ENCODE results near the gene AQP5. TPM values are rescaled to one million over a fixed set of nuclear protein-coding genes. Genes with fewer than 3 reads are reported as not detected.
"Not testable (repeated sequence)": the region's sequence is repeated elsewhere in the genome, so short reads cannot be mapped to it uniquely, and the experiment has no call there.

Gene AQP5
- total RNA-seq, 1 donor from 2014 or later: not detected

DNA sequence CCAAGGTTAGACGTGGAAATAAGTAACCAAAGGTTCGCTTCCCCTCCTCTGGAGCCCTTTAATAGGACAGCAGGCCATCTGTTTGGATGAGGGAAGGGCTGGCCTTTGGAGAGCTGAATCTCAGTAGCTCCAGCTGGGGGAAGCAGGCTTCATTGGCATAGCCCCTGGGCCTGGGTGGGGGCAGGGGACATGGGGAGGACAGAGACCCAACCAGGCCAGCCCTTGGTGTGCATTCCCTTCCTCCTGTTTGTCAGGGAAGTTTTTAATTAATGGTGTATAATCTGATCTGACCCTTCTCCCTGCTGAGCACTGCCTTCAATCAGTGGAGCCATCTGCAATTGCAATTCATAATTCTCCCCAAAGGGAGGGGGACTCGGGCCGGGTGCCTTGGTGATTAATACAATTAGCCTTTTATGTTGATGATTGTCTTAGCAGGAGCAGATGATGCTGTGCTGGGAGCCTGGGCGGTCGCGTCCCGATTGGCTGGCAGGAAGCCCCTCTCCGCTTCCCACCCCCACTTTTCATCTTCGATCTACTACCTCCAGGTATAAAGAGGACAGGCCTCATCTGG lies 17.4 kb downstream of the AQP5 start:
- ATAC-seq (no peak), DNase-seq (ENCODE audit: low spot score) (no peak)

DNA sequence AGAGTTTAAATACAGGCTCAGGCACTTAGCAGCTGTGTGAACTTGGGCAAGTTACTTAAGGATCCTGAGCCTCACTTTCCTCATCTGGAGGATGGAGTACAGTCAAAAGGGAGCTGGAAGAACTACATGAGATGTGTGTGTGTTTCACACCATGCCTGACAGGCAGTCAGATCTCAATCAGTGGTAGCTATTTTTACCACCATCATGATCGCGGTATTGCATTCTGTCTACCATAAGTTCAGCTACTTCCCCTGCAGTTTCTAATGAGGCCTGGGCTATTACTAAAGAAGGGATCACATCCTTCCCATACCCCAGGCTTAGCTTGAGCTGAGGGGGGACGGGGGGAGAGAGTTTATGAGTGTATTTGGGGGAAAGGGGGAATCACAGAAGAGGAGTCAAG lies 18.1 kb downstream of the AQP5 start:
- DNase-seq (ENCODE audit: low spot score) (no peak), ATAC-seq (no peak)

DNA sequence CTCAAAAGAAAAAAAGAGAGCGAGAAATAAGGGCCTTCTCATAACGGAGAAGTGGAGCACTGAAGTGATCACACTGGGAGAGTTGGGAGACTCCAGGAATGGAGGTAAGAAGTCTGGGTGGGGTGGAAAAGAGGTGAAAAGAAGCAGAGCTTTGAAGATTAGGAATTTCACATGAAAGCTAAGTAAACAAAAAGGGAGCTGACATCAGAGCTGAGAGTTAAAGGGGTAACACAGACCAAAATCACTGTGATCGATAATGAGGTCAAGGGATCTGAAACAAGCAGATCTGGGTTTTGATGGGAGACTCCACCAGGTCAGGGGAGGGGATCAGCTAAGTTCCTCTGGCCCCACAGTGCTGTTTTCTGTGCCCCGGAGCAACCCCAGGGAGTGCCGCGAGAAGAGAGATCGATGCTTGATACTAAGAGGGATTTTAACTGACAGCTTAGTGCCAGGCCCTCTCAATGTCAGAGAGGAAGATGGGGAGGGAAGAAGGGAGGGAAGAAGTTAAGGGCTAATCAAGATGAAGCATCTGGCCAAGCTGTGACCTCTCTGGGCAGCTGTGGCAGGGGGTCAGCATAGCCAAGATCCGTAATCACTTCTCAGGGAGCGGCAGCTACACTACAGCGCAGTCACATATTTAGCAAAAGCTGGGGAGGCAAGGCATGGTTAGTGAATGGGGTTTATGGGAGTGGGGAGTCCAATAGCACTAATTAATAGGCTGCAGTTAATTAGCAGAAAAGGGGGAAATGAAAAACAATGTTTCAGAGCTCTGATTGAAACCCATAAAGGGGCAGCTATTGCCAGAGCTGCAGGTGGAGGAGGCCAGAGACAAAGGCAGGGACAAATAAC lies 19.1 kb downstream of the AQP5 start:
- ATAC-seq: peak; percentile 18

GRCh38 chr12:49982246-49983087 lies 20.8 kb downstream of the AQP5 start:
- no peak for ATAC-seq
- no peak for DNase-seq (ENCODE audit: low spot score)

More for the DNA sequence above, 19.1 kb downstream of the AQP5 start:
- no peak for DNase-seq (ENCODE audit: low spot score)

- ATAC-seq (peak; percentile 27), DNase-seq (ENCODE audit: low spot score) (no peak)
Measured at GRCh38 chr12:49983892-49984291, 22.2 kb downstream of the AQP5 start.

- DNase-seq (ENCODE audit: low spot score) (no peak), ATAC-seq (no peak)
Measured at GRCh38 chr12:49984476-49985359, 23.0 kb downstream of the AQP5 start.

DNA sequence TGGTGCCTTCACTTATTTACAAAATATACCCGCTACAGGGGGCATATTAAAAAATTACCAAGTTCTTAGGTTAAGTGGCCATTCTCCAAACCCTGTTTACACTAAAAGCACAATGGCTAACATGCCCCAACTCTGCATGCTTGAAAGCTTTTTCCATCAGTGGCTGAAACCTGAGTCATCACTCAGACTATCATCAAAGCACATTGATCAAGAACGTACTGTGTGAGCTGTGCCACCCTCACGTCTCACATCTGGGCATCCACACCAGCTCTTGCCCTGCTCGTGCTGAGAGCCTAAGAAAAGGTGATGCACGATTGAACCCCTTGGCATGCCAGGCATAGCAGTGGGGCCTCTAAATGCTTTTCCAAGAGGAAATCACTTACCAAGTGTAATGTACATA lies 24.3 kb downstream of the AQP5 start:
- ATAC-seq (no peak), DNase-seq (ENCODE audit: low spot score) (no peak)

DNA sequence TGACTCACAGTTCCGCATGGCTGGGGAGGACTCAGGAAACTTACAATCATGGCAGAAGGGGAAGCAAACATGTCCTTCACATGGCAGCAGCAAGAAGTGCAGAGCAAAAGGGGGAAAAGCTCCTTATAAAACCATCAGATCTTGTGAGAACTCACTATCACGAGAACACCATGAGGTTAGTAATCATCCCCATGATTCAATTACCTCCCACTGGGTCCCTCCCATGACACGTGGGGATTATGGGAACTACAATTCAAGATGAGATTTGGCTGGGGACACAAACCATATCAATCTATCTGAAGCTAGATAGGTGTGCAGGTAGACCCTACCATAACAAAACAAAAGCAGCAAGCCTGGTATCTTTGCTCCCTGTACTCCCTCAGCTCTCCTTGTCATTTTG lies 24.8 kb downstream of the AQP5 start:
- ATAC-seq; DNase-seq (ENCODE audit: low spot score): not testable (repeated sequence)

DNA sequence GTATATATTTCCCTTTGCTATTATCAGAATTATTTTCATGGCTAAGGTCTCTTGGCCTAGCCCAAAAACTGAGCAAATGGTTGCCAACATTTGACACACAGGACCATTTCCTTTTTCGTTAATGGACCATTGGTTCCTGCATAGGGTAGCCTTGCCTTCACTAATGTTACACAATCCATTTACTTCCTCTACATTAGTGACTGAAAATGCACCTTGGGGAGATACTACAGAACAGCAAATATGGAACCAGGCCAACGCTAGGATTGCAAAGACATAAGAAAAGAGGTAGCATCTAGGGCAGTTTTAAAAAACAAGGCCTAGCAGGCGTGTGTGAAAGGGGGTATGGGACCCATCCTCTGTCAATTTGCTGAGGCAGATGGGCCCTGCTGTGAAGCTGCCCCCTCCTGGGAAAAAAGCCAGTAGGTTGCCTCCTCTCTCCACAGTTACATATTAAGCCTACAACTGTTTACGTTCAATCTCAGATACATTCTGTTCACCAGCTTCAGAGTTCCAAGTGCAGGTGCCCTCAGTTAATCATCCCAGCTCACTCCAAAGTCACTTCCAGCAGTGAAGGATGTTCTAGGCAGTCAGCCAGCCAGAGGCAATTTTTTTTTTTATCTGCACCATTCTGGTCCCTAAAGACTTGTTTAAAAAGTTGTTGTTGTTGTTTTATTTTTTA lies 26.1 kb downstream of the AQP5 start:
- ATAC-seq (peak; percentile 64), DNase-seq (ENCODE audit: low spot score) (no peak)

GRCh38 chr12:49989400-49989799 lies 27.7 kb downstream of the AQP5 start:
- not testable (repeated sequence) for DNase-seq (ENCODE audit: low spot score)
- peak; percentile 57 for ATAC-seq

GRCh38 chr12:49990273-49990672 lies 28.6 kb downstream of the AQP5 start:
- ATAC-seq: no peak
- no peak for DNase-seq (ENCODE audit: low spot score)

DNA sequence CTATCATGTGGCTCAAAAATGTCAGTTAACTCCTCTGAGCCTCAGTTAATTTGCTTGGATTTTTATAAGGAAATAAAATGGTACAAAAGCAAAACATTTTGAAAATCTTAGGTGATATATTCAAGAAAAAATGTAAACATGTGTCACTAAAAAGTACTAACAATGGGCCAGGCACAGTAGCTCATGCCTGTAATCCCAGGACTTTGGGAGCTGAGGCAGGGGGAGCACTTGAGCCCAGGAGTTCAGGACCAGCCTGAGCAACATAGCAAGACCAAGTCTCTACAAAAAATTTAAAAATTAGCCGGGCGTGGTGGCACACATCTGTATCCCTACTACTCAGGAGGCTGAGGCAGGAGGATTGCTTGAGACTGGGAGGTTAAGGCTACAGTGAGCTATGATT lies 36.8 kb downstream of the AQP5 start:
- ATAC-seq: no peak
- DNase-seq (ENCODE audit: low spot score): no peak

DNA sequence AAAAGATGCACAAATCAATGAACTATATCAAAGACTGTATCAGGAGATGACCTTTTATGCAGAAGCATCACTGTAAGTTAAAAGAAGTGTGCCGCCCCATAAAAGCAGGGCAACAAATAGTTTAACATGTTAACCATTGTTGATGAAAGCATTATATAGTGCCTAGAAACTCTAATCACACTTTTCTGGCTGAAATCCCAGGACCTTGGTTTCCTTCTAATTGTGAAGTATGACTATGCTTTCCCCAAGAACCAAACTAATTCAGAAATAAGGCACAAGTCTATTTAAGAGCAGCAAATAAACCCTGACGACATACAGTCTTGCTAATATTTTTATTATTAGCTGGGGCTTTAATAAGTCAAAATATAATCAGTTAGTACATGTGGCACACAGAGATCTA lies 41.9 kb downstream of the AQP5 start:
- ATAC-seq (no peak), DNase-seq (ENCODE audit: low spot score) (no peak)

- no peak for DNase-seq (ENCODE audit: low spot score)
- no peak for ATAC-seq
Measured at GRCh38 chr12:50004696-50005095, 43.0 kb downstream of the AQP5 start.

DNA sequence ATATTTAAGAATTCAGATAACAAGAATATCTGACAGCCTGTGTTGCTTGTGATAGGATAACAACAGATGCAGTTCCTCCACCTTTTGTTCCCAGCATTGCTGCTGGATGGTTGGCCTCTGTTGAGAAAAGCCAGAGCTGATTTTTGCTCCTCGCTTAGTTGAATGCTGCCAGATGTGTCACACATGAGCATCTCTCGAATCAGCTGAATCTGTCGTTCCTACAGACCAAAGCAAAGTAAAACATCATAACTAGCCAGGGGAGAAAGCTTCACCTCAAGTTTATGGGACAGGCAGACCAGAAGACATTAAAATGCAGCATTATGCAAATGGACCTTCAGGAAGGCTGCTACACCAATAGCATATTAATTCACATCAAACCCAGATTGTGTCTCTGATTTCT lies 43.5 kb downstream of the AQP5 start:
- DNase-seq (ENCODE audit: low spot score) (no peak), ATAC-seq (no peak)

DNA sequence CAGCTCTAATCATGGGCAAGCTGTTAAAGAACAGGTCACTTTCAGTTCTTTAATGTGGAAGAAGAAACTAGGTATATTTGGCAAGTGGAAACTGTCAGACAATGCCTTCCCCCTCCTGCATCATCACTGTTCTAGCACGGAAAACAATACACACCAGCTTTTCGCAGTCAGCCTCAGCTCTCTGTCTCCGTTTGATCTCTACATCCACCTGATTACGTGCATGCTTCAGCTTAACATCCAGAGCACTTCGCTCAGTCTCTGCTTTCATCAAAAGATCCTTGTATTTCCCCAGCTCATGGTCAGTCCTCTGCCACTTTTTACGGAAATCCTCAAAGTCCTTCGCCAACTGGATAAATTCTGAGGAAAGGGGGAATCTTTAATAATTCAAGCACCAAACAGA lies 44.6 kb downstream of the AQP5 start:
- ATAC-seq (no peak), DNase-seq (ENCODE audit: low spot score) (no peak)

GRCh38 chr12:50006754-50007442 lies 45.2 kb downstream of the AQP5 start:
- no peak for DNase-seq (ENCODE audit: low spot score)
- no peak for ATAC-seq

DNA sequence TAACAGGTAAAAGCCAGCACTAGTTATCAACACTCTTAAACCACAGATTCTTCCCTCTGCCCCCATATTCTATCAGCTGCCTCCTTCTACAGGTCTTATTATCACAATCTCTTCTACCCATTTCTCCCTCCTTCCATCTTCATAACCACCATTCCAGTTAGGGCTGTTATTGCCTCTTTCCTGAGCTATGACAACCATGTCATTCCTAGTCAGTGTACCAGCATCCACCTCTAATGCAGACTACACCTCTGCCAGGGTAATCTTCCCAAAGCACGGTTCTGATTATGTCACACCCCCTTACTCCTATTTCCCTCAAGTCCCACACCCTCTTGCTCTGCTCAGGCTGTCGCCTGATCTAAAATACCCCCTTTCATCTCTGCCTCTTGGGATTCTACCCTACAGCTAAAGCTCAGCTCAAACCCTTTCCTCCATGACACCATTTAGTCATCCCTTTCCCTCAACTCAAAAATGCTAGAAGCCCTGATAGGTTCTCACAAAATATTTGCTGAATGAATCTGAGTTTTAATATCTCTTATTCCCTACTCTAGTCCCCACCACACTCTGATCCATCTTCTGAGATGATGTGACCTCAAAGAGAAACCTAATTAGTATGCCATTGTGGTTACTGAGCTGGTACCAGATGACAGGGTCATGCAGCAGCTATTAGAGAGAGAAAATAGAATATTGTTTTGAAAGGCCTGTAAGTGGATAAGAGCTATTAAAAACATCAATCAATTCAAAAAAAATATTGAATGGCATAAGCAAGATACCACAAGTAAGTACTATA lies 51.9 kb downstream of the AQP5 start:
- no peak for DNase-seq (ENCODE audit: low spot score)
- ATAC-seq: no peak

DNA sequence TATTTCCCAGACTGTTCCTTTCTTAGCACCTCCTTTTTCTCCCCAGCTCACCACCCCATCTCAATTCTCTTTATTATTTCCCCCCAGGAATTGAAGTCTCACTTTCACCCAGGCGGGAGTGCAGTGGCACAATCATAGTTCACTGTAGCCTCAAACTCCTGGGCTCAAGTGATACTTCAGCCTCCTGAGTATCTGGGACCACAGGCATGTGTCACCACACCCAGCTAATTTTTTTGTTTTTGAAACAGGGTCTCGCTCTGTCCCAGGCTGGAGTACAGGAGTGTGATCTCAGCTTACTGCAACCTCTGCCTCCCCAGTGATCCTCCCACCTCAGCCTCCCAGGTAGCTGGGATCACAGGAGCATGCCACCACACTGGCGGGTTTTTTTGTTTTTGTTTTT lies 52.7 kb downstream of the AQP5 start:
- DNase-seq (ENCODE audit: low spot score) (peak; percentile 15), ATAC-seq (no peak)

All from left lobe of liver (tissue), 2 donors.